ENCODE data around the gene L1TD1. TPM values are rescaled to one million over a fixed set of nuclear protein-coding genes. Genes with fewer than 3 reads are reported as not detected.
"Not testable (repeated sequence)": the region's sequence is repeated elsewhere in the genome, so short reads cannot be mapped to it uniquely, and the experiment has no call there.

L1TD1 gene
- total RNA-seq, 2 donors from 2014 or later, result 0.27 to 4.7 TPM

GRCh38 chr1:62238507-62238906, 43.9 kb downstream of the L1TD1 start:
- H3K4me3 ChIP-seq, result no peak overlapping the region
- 94% methylated on average over 9 of the region's 9 CpGs for WGBS
- no peak overlapping the region for H3K27ac ChIP-seq
- no peaks in the 10 kb centered on the region for H3K27me3 ChIP-seq (replicated peaks; ENCODE audit: insufficient read depth)
- H3K9me3 ChIP-seq, result no peaks in the 10 kb centered on the region
- intact Hi-C loops (cut with DNase I), result no loop called here
- TF ChIP-seq POLR2AphosphoS5 (IDR thresholded peaks at IDR 0.05), result no peak
- TF ChIP-seq CTCF (IDR thresholded peaks at IDR 0.05), result no peak
- no peak for TF ChIP-seq POLR2A (IDR thresholded peaks at IDR 0.05)
- DNase-seq (ENCODE audit: low spot score), result no peak
- H3K36me3 ChIP-seq, result no peaks in the 10 kb centered on the region
- peaks cover 4% of the 10 kb centered on the region for H3K4me1 ChIP-seq (replicated peaks)

- DNase-seq (ENCODE audit: low spot score); H3K4me3 ChIP-seq; H3K27me3 ChIP-seq (replicated peaks; ENCODE audit: insufficient read depth); H3K27ac ChIP-seq; H3K9me3 ChIP-seq; intact Hi-C loops (cut with DNase I); H3K36me3 ChIP-seq; H3K4me1 ChIP-seq (replicated peaks): not testable (repeated sequence)
- 98% methylated on average over 3 of the region's 3 CpGs for WGBS
Observed at GRCh38 chr1:62239652-62240403, 45.2 kb downstream of the L1TD1 start.

GRCh38 chr1:62240651-62241370, 46.2 kb downstream of the L1TD1 start:
- no peak for DNase-seq (ENCODE audit: low spot score)
- no peaks in the 10 kb centered on the region for H3K36me3 ChIP-seq
- H3K27ac ChIP-seq, result no peak overlapping the region
- H3K27me3 ChIP-seq (replicated peaks; ENCODE audit: insufficient read depth), result no peaks in the 10 kb centered on the region
- no peak overlapping the region for H3K4me3 ChIP-seq
- H3K9me3 ChIP-seq, result no peaks in the 10 kb centered on the region
- peaks cover 4% of the 10 kb centered on the region for H3K4me1 ChIP-seq (replicated peaks)
- 32% methylated on average over 9 of the region's 9 CpGs for WGBS
- no peak for TF ChIP-seq CTCF (IDR thresholded peaks at IDR 0.05)
- TF ChIP-seq POLR2AphosphoS5 (IDR thresholded peaks at IDR 0.05), result no peak
- TF ChIP-seq POLR2A (IDR thresholded peaks at IDR 0.05), result no peak
- intact Hi-C loops (cut with DNase I), result no loop called here

- no peaks in the 10 kb centered on the region for H3K36me3 ChIP-seq
- no peaks in the 10 kb centered on the region for H3K9me3 ChIP-seq
- WGBS, result 26% methylated on average over 12 of the region's 12 CpGs
- H3K27me3 ChIP-seq (replicated peaks; ENCODE audit: insufficient read depth), result no peaks in the 10 kb centered on the region
- H3K4me3 ChIP-seq, result no peak overlapping the region
- H3K4me1 ChIP-seq (replicated peaks), result peaks cover 4% of the 10 kb centered on the region
- TF ChIP-seq POLR2A (IDR thresholded peaks at IDR 0.05) (no peak), CTCF (IDR thresholded peaks at IDR 0.05) (no peak), POLR2AphosphoS5 (IDR thresholded peaks at IDR 0.05) (no peak)
- H3K27ac ChIP-seq, result no peak overlapping the region
- DNase-seq (ENCODE audit: low spot score), result peak; percentile 7
- intact Hi-C loops (cut with DNase I), result no loop called here
Observed at GRCh38 chr1:62241371-62242131, 46.9 kb downstream of the L1TD1 start.

GRCh38 chr1:62244380-62244779, 49.7 kb downstream of the L1TD1 start:
- H3K4me3 ChIP-seq; H3K27me3 ChIP-seq (replicated peaks; ENCODE audit: insufficient read depth); intact Hi-C loops (cut with DNase I); DNase-seq (ENCODE audit: low spot score); H3K9me3 ChIP-seq; H3K27ac ChIP-seq; H3K4me1 ChIP-seq (replicated peaks); H3K36me3 ChIP-seq: not testable (repeated sequence)
- WGBS, result 95% methylated on average over 3 of the region's 3 CpGs
